ENCODE measurements around the gene SLC46A1.
"Not testable (repeated sequence)": the region's sequence is repeated elsewhere in the genome, so short reads cannot be mapped to it uniquely, and the experiment has no call there.

The SLC46A1 gene

GRCh38 chr17:28405632-28406472, at the start of gene SLC46A1:
Gene SLC46A1 (minus strand): TSS chr17:28406212. CDS start chr17:28406114, 98 bp downstream.
- no peak for DNase-seq (ENCODE audit: low read depth, low spot score)

- no peak for DNase-seq (ENCODE audit: low read depth, low spot score)
These were observed 43.8 kb upstream of the SLC46A1 start for GRCh38 chr17:28449859-28450258.

GRCh38 chr17:28447396-28447760, 41.4 kb upstream of the SLC46A1 start:
- DNase-seq (ENCODE audit: low read depth, low spot score): no peak

GRCh38 chr17:28446716-28447395, 40.8 kb upstream of the SLC46A1 start:
- DNase-seq (ENCODE audit: low read depth, low spot score): no peak

GRCh38 chr17:28443901-28444638, 38.1 kb upstream of the SLC46A1 start:
- no peak for DNase-seq (ENCODE audit: low read depth, low spot score)

GRCh38 chr17:28434326-28434725, 28.3 kb upstream of the SLC46A1 start:
- not testable (repeated sequence) for DNase-seq (ENCODE audit: low read depth, low spot score)

GRCh38 chr17:28433721-28434120, 27.7 kb upstream of the SLC46A1 start:
- DNase-seq (ENCODE audit: low read depth, low spot score): no peak

GRCh38 chr17:28427982-28428381, 22.0 kb upstream of the SLC46A1 start:
- DNase-seq (ENCODE audit: low read depth, low spot score): not testable (repeated sequence)

GRCh38 chr17:28427371-28427770, 21.4 kb upstream of the SLC46A1 start:
- no peak for DNase-seq (ENCODE audit: low read depth, low spot score)

GRCh38 chr17:28426081-28426519, 20.1 kb upstream of the SLC46A1 start:
- no peak for DNase-seq (ENCODE audit: low read depth, low spot score)

GRCh38 chr17:28425206-28425605, 19.2 kb upstream of the SLC46A1 start:
- no peak for DNase-seq (ENCODE audit: low read depth, low spot score)

- DNase-seq (ENCODE audit: low read depth, low spot score): no peak
These were observed 15.8 kb upstream of the SLC46A1 start for GRCh38 chr17:28421787-28422305.

GRCh38 chr17:28416703-28417311, 10.8 kb upstream of the SLC46A1 start:
- DNase-seq (ENCODE audit: low read depth, low spot score): peak; percentile 91

- no peak for DNase-seq (ENCODE audit: low read depth, low spot score)
These were observed 9.9 kb upstream of the SLC46A1 start for GRCh38 chr17:28415886-28416285.

GRCh38 chr17:28413804-28414203, 7.8 kb upstream of the SLC46A1 start:
- no peak for DNase-seq (ENCODE audit: low read depth, low spot score)

- no peak for DNase-seq (ENCODE audit: low read depth, low spot score)
These were observed 6.1 kb upstream of the SLC46A1 start for GRCh38 chr17:28412099-28412498.

- no peak for DNase-seq (ENCODE audit: low read depth, low spot score)
These were observed 1.9 kb upstream of the SLC46A1 start for GRCh38 chr17:28407974-28408306.

GRCh38 chr17:28407130-28407973, 1.3 kb upstream of the SLC46A1 start:
- DNase-seq (ENCODE audit: low read depth, low spot score): peak; percentile 78

- no peak for DNase-seq (ENCODE audit: low read depth, low spot score)
These were observed 432 bp upstream of the SLC46A1 start for GRCh38 chr17:28406473-28406814.

GRCh38 chr17:28404812-28405570, 1.0 kb downstream of the SLC46A1 start:
- DNase-seq (ENCODE audit: low read depth, low spot score): no peak
